GM21381 (cell line): ENCODE measurements around the gene KRT84.

Source experiments
- ATAC-seq: cut with Tn5 transposase; IDR thresholded peaks from one replicate; pipeline ENCODE4 v1.9.1; 2021; ENCODE audit warnings: mild to moderate bottlenecking, moderate library complexity; ENCODE audit not compliant: unreplicated experiment

The KRT84 gene

GRCh38 chr12:52363111-52363679, 22.3 kb downstream of the KRT84 start:
- no peak for ATAC-seq

DNA sequence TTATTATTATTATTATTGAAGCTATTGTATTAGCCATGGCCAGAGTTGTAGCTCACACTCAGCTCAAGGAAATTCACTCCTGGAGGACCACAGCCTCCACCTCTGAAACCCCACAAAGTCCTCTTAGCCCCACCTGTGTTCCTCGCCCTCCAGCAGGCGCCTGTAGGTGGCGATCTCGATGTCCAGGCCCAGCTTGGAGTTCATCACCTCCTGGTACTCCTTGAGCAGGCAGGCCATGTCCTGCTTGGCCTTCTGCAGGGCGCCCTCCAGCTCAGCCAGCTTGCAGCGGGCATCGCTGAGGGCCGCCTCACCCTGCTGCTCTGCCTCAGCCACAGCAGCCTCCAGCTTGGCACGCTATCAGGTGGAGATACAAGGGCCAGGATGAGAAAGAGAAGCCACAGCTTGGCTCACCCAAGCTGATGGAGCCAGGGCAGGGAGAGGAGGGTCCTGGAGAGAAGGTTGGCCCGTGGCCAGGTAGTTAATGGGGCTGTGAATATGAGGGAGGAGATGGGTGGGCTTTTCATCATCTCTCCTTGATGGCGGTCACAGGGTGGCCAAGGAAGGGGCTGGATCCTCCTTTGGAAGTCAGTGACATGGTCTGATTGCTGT, 23.2 kb downstream of the KRT84 start:
- no peak for ATAC-seq

- ATAC-seq: no peak
These were observed 23.9 kb downstream of the KRT84 start for GRCh38 chr12:52361553-52361952.

GRCh38 chr12:52360663-52361271, 24.7 kb downstream of the KRT84 start:
- no peak for ATAC-seq

- no peak for ATAC-seq
These were observed 25.3 kb downstream of the KRT84 start for GRCh38 chr12:52360106-52360662.

DNA sequence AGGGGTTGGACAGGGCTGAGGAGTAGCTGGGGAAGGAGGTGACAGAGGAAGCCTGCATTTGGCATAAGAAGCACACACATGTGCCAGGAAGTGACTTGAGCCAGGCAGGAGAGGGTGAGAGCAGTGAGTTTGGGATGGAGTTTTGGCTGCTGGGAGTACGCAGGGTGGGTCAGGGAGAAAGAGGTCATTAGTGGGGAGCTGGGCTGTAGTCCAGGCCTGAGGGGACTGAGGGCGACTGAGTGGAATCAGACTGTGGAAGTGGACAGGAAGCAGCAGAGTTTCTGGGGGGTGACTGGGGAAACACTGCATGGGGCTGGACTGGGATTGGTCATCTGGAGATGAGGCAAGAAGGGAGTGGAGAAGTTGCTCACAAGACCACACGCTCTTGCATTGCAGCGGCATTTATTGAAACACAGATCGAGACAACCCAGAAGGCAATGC, 25.8 kb downstream of the KRT84 start:
- no peak for ATAC-seq

- ATAC-seq: peak; percentile 95
These were observed 26.7 kb downstream of the KRT84 start for GRCh38 chr12:52358575-52359350.

- no peak for ATAC-seq
These were observed 28.5 kb downstream of the KRT84 start for GRCh38 chr12:52356762-52357580.

- ATAC-seq: no peak
These were observed 29.3 kb downstream of the KRT84 start for GRCh38 chr12:52356031-52356761.

DNA sequence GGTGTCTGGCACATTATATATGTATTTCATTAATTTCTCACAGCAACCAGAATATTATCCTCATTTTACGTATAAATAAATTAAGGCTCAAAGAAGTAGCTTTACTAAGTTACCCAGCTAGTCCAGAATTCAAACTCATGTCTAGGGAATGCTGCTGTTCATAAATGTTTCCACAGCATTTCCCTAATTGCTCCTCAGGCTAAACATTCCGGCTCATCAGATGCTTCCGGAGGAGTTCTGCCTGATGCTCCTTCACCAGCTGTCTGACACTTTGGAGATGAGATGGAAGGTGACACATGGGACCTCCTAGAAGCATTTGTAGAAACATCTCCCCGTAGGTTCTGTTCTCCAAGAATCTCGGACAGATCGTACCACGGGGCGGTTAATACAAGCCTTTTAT, 30.3 kb downstream of the KRT84 start:
- no peak for ATAC-seq

DNA sequence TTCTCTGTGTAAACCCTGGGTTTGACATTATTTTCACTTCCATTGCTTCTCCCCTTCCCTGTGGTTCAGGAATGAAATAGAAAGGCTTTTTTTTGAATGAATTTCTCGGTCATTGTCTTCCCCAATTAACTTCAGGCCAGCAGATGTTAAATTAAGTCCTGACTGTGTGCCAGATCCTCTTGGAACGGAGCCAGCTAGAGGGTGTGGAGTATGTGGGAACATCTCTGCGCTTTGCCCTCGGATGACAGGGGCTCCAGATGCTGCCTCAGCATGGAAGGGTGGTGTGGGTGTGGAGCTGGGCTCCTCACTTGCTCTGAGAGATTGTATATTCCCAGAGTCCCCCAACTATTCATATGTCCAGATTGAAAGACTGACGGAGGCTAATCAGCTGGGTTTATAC, 31.3 kb downstream of the KRT84 start:
- no peak for ATAC-seq

- ATAC-seq: no peak
These were observed 31.7 kb downstream of the KRT84 start for GRCh38 chr12:52353766-52354165.

DNA sequence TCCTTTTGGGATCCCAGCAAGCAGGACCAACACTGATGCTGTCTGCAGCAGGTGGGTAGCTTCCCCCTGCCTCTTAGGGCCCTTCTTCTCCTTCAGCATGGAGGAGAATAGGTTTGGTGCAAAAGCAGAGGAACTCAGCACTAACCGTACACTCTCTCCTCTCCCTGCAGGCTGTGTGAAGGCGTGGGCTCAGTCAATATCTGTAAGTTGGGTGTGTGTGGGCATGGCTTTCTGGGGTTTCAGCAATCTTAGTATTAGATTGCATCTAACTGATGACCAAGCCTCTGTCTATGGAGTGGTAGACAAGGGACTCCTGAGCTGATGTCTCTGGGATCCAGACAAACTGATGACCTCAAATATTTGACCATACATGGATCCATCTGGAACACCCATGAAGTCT, 32.5 kb downstream of the KRT84 start:
- ATAC-seq: no peak

- no peak for ATAC-seq
These were observed 34.0 kb downstream of the KRT84 start for GRCh38 chr12:52351196-52352059.

DNA sequence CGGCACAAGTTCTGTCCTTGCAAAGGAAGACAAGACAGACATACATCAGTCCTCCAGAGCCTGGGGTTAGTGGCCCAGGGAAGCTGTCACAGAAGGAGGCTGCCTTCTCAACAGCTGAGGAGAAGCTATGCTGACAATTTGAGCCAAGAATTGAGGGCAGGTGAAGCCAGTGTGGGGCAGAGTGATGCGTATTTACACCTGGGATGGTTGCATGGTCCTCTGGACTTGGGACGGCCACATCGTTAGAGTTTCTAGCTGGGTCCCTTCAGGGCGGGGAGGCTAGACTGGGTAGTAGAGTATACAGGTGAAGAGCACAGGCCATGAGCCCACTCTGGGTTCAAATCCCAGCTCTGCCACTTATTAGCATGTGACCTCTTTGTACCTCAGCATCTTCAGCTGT, 34.7 kb downstream of the KRT84 start:
- ATAC-seq: no peak

GRCh38 chr12:52350021-52350620, 35.3 kb downstream of the KRT84 start:
- ATAC-seq: no peak

- no peak for ATAC-seq
These were observed 36.3 kb downstream of the KRT84 start for GRCh38 chr12:52349196-52349595.
